H1 (cell line): ENCODE results near the gene SYPL1. TPM values are rescaled to one million over a fixed set of nuclear protein-coding genes. Genes with fewer than 3 reads are reported as not detected.

Experiments
- CTCF ChIA-PET: fragments of 300-600 bp; sonication (Branson Sonifier 250); formaldehyde crosslinking; loops from one replicate; lab custom pipeline; 2021; ENCODE audit not compliant: partially characterized antibody; lab: Charles Lee
- POLR2A ChIA-PET: fragments of 300-600 bp; sonication (Branson Sonifier 250); formaldehyde crosslinking; loops from one replicate; lab custom pipeline; 2021; ENCODE audit warnings: inconsistent platforms; ENCODE audit not compliant: partially characterized antibody; lab: Charles Lee
- DNase-seq, 2 experiments: peaks; one replicate each; pipeline versions ENCODE4 v3.0.0 to v3.0.0-alpha.2; 2010 to 2022; ENCODE audit warnings: low spot score in 2 of 2, low read depth in 1 of 2, mixed read lengths in 1 of 2
- FAIRE-seq: peaks from 2 replicates; lab custom pipeline; 2011; peaks lifted over from hg19 to GRCh38; lab: Jason Lieb, UNC
- H2AFZ ChIP-seq: 2 replicates; pipeline ENCODE4 v1.8.1; 2012; ENCODE audit warnings: low read length, inconsistent platforms
- H2AK5ac ChIP-seq: 2 replicates; pipeline ENCODE4 v1.6.1; 2013; ENCODE audit warnings: low read depth, low read length
- H2BK120ac ChIP-seq: replicated peaks from 2 replicates; pipeline ENCODE3; 2013; ENCODE audit warnings: low read depth, low read length, inconsistent platforms
- H2BK12ac ChIP-seq: 2 replicates; pipeline ENCODE4 v1.6.1; 2013; ENCODE audit warnings: low read depth, low read length
- H2BK15ac ChIP-seq: 2 replicates; pipeline ENCODE4 v1.6.1; 2013; ENCODE audit warnings: low read length
- H2BK20ac ChIP-seq: 2 replicates; pipeline ENCODE4 v1.6.1; 2013; ENCODE audit warnings: low read length
- H2BK5ac ChIP-seq: 2 replicates; pipeline ENCODE4 v1.6.1; 2013; ENCODE audit warnings: low read depth, low read length
- H3K14ac ChIP-seq: 2 replicates; pipeline ENCODE4 v1.6.1; 2013; ENCODE audit warnings: inconsistent platforms; ENCODE audit not compliant: insufficient read length
- H3K18ac ChIP-seq: 2 replicates; pipeline ENCODE4 v1.6.1; 2013; ENCODE audit warnings: low read length; ENCODE audit errors: extremely low read depth
- H3K23ac ChIP-seq: 2 replicates; pipeline ENCODE4 v1.6.1; 2013; ENCODE audit warnings: inconsistent platforms; ENCODE audit not compliant: insufficient read length
- H3K23me2 ChIP-seq: 2 replicates; pipeline ENCODE4 v1.6.1; 2013; ENCODE audit warnings: low read depth, low read length
- H3K27ac ChIP-seq: 2 replicates; pipeline ENCODE4 v1.6.1; 2011; ENCODE audit warnings: low read depth, low read length, inconsistent platforms
- H3K27me3 ChIP-seq, 4 experiments: replicated peaks in 1 of 4; 1 replicate in 1 of 4; 2 replicates in 3 of 4; pipeline versions ENCODE4 v1.6.1 to v1.8.1; 2011 to 2013; ENCODE audit warnings: low read length in 3 of 4, mild to moderate bottlenecking in 3 of 4, inconsistent platforms in 2 of 4, mixed read lengths in 2 of 4, moderate library complexity in 1 of 4; ENCODE audit not compliant: control insufficient read depth in 3 of 4, insufficient read depth in 3 of 4; ENCODE audit errors: extremely low read depth in 1 of 4
- H3K36me3 ChIP-seq, 4 experiments: 2 replicates each; pipeline versions ENCODE4 v1.6.1 to v1.8.1; 2011 to 2013; ENCODE audit warnings: mild to moderate bottlenecking in 4 of 4, low read length in 3 of 4, moderate library complexity in 2 of 4, control low read depth in 1 of 4, inconsistent platforms in 1 of 4; ENCODE audit not compliant: insufficient read depth in 4 of 4, control insufficient read depth in 2 of 4
- H3K4ac ChIP-seq: replicated peaks from 2 replicates; pipeline ENCODE3; 2013; ENCODE audit warnings: low read length, low read depth, mixed read lengths, inconsistent platforms; ENCODE audit not compliant: insufficient read length
- H3K4me1 ChIP-seq, 4 experiments: replicated peaks in 1 of 4; 1 replicate in 1 of 4; 2 replicates in 3 of 4; pipeline versions ENCODE4 v1.6.1 to v1.8.1; 2011 to 2013; ENCODE audit warnings: low read length in 3 of 4, inconsistent platforms in 2 of 4, mixed read lengths in 1 of 4; ENCODE audit not compliant: insufficient read depth in 4 of 4, control insufficient read depth in 3 of 4
- H3K4me2 ChIP-seq, 2 experiments: 2 replicates each; pipeline versions ENCODE4 v1.6.1 to v1.8.1; 2011 to 2013; ENCODE audit warnings: low read depth in 2 of 2, low read length in 2 of 2, control low read depth in 1 of 2, inconsistent platforms in 1 of 2, mild to moderate bottlenecking in 1 of 2; ENCODE audit not compliant: insufficient read depth in 1 of 2
- H3K4me3 ChIP-seq, 4 experiments: fragments of 200-600, 300-600 bp in 1 of 4; sonication (generic), shearing (Covaris generic), sonication (Bioruptor Twin) in 1 of 4; 2 replicates each; pipeline versions ENCODE4 v1.5.1 to v1.8.1; 2011 to 2016; ENCODE audit warnings: low read length in 4 of 4, low read depth in 3 of 4, control low read depth in 2 of 4, inconsistent platforms in 2 of 4, mild to moderate bottlenecking in 2 of 4, mixed read lengths in 1 of 4, moderate library complexity in 1 of 4; ENCODE audit not compliant: insufficient read depth in 2 of 4; ENCODE audit errors: extremely low read depth in 1 of 4
- H3K56ac ChIP-seq: replicated peaks from 2 replicates; pipeline ENCODE3; 2013; ENCODE audit warnings: low read depth, mild to moderate bottlenecking, mixed read lengths, low read length, inconsistent platforms; ENCODE audit not compliant: insufficient read length
- H3K79me1 ChIP-seq: 2 replicates; pipeline ENCODE4 v1.6.1; 2013; ENCODE audit warnings: low read depth, low read length, control low read depth
- H3K79me2 ChIP-seq, 2 experiments: 2 replicates each; pipeline versions ENCODE4 v1.6.1 to v1.8.1; 2012 to 2013; ENCODE audit warnings: low read length in 2 of 2, mild to moderate bottlenecking in 2 of 2, inconsistent platforms in 1 of 2; ENCODE audit not compliant: insufficient read depth in 2 of 2, control insufficient read depth in 1 of 2
- H3K9ac ChIP-seq, 4 experiments: replicated peaks in 1 of 4; 1 replicate in 1 of 4; 2 replicates in 3 of 4; pipeline versions ENCODE4 v1.6.1 to v1.8.1; 2011 to 2013; ENCODE audit warnings: low read depth in 3 of 4, low read length in 3 of 4, control low read depth in 2 of 4, mild to moderate bottlenecking in 2 of 4, moderate library complexity in 2 of 4, inconsistent platforms in 1 of 4; ENCODE audit errors: extremely low read depth in 1 of 4
- H3K9me3 ChIP-seq, 2 experiments: 2 replicates each; pipeline versions ENCODE4 v1.6.1 to v1.8.1; 2012 to 2013; ENCODE audit warnings: mild to moderate bottlenecking in 2 of 2, moderate library complexity in 2 of 2, control low read depth in 1 of 2, inconsistent platforms in 1 of 2, low read depth in 1 of 2, low read length in 1 of 2, mixed read lengths in 1 of 2; ENCODE audit not compliant: insufficient read depth in 2 of 2
- H4K20me1 ChIP-seq, 2 experiments: replicated peaks in 1 of 2; 2 replicates each; pipeline versions ENCODE3 to v1.8.1; 2011 to 2013; ENCODE audit warnings: inconsistent platforms in 2 of 2, low read length in 2 of 2, mild to moderate bottlenecking in 1 of 2; ENCODE audit not compliant: insufficient read depth in 2 of 2, control insufficient read depth in 1 of 2
- H4K5ac ChIP-seq: 2 replicates; pipeline ENCODE4 v1.6.1; 2013; ENCODE audit warnings: low read length, low read depth, mixed read lengths, inconsistent platforms; ENCODE audit not compliant: insufficient read length
- H4K8ac ChIP-seq: 2 replicates; pipeline ENCODE4 v1.8.0; 2013; ENCODE audit warnings: mild to moderate bottlenecking, moderate library complexity, low read length, inconsistent platforms; ENCODE audit not compliant: insufficient read depth; ENCODE audit errors: extremely low read depth
- H4K91ac ChIP-seq: replicated peaks from 2 replicates; pipeline ENCODE3; 2013; ENCODE audit warnings: low read length, mixed read lengths, inconsistent platforms; ENCODE audit not compliant: insufficient read length
- ASH2L ChIP-seq: fragments of 200-600, 300-600 bp; sonication (generic); IDR thresholded peaks from one replicate; pipeline ENCODE4 v1.7.1; 2017; ENCODE audit warnings: low read length
- CTBP2 ChIP-seq: IDR thresholded peaks from 2 replicates; pipeline ENCODE4 v1.7.0; 2011; ENCODE audit warnings: borderline replicate concordance, mild to moderate bottlenecking, moderate library complexity, mixed read lengths, low read length; ENCODE audit not compliant: insufficient read depth, insufficient read length
- EP300 ChIP-seq, 2 experiments: IDR thresholded peaks; 1 replicate in 1 of 2; 2 replicates in 1 of 2; pipeline ENCODE4 v1.6.1; 2011 to 2012; ENCODE audit warnings: low read depth in 2 of 2, low read length in 2 of 2, mild to moderate bottlenecking in 2 of 2, borderline replicate concordance in 1 of 2, inconsistent platforms in 1 of 2, moderate library complexity in 1 of 2
- GABPA ChIP-seq: IDR thresholded peaks from 2 replicates; pipeline ENCODE4 v1.6.1; 2011; ENCODE audit warnings: mild to moderate bottlenecking, low read length, moderate library complexity, borderline replicate concordance; ENCODE audit not compliant: insufficient read depth
- POU5F1 ChIP-seq: IDR thresholded peaks from 2 replicates; pipeline ENCODE4 v1.6.1; 2011; ENCODE audit warnings: low read depth, mild to moderate bottlenecking, low read length, moderate library complexity
- RNF2 ChIP-seq: fragments of 200-900, 300-1000 bp; sonication (generic); IDR thresholded peaks from 2 replicates; pipeline ENCODE4 v1.7.1; 2016; ENCODE audit warnings: borderline replicate concordance, low read depth, mild to moderate bottlenecking, antibody characterized with exemption, low read length; ENCODE audit not compliant: poor library complexity, severe bottlenecking; ENCODE audit errors: missing control alignments
- SP4 ChIP-seq: IDR thresholded peaks from 2 replicates; pipeline ENCODE4 v1.6.1; 2012; ENCODE audit warnings: low read length, inconsistent platforms
- TAF1 ChIP-seq: IDR thresholded peaks from 2 replicates; pipeline ENCODE4 v1.6.1; 2011; ENCODE audit warnings: mild to moderate bottlenecking, low read depth, low read length
- TBP ChIP-seq: IDR thresholded peaks from 2 replicates; pipeline ENCODE4 v1.6.1; 2011; ENCODE audit warnings: low read depth, low read length, improper control_type of control experiment
- WGBS, 2 experiments: shearing (Covaris generic) in 1 of 2; methylation state at CpG; one replicate each; pipeline versions ENCODE4 v1.1.6 to v1.1.7; 2013 to 2015; ENCODE audit warnings: low lambda C conversion rate in 2 of 2, mixed read lengths in 2 of 2, inconsistent platforms in 1 of 2, low coverage in 1 of 2, missing lambda C conversion rate in 1 of 2; ENCODE audit not compliant: insufficient replicate concordance in 2 of 2, insufficient coverage in 1 of 2, insufficient read length in 1 of 2; ENCODE audit errors: extremely low coverage in 1 of 2, missing lambda C conversion rate in 1 of 2; 5-methylcytosine and 5-hydroxymethylcytosine counted together
- polyA plus RNA-seq, 7 experiments: library from polyadenylated mRNA; depleted of rRNA in 3 of 7; stranded (reverse) in 5 of 7; unstranded in 2 of 7; fragments of >200 nt in 5 of 7; fragments of 200-250 nt in 2 of 7; gene quantifications; 1 replicate in 5 of 7; 2 replicates in 1 of 7; 4 replicates in 1 of 7; pipeline versions ENCODE4 v1.2.1 to v1.2.3, GENCODE V29; 2011 to 2013; ENCODE audit warnings: missing spikeins in 2 of 7, mixed read lengths in 2 of 7
- total RNA-seq: library from RNA; stranded (reverse); fragmentation: NEBNext Ultra II Directional; extraction: Animal tissue kit (Norgen Biotek cat#: 25700); gene quantifications from 2 replicates; pipeline ENCODE4 v1.2.1, GENCODE V29; 2021
- TF ChIP-seq, protein P1 (sequence below): IDR thresholded peaks from 2 replicates; pipeline ENCODE4 v1.6.1; 2011; ENCODE audit warnings: low read length, improper control_type of control experiment

Gene SYPL1
- total and polyA plus RNA-seq, 2 of the 8 experiments (the other 6 are each of a cell fraction or from before 2014, with no cell fraction given): 44.9 to 57.7 TPM

DNA sequence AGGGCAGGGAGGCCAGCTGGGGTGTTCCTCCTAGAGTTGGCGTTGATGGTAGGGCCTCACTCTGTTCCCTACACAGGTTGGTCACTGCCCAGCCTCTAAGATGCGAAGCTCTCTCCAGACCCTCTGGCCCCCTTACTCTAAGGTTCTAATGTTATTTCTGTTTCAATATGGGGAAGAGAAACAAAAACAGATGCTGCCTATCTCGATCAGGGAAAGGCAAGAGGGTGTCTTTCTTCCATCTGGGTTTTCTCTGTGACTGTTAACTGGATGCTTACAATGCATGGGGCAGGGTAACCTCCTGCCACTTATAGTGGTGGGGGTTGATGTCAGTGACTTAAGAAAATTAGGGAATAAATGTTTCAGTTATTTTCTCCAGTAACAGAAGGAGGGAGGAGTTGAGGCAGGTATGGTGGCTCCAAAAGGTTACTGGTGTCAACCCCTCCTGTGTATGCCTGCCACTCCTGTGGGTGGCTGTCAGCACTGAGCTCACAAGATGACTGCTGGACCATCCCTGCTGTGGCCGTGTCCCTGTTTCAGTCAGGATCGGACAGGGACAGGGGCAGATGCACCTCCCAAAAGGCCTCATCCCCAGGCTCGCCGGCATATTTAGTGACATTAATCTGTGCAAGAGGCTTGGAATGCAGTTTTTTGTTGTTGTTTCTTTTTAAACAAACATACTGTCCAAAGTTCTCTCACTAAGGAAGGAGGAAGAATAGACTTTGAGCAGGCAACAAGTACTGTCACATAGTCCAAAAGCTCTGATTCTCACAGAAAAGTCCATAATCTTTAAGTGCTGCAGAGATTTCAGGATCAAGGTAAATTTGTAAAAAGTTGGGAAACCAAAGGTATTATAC is 39.6 kb upstream of the SYPL1 start:
- H3K79me2 ChIP-seq: no peaks in the 10 kb centered on the region
- H2BK5ac ChIP-seq: no peak overlapping the region
- H3K56ac ChIP-seq: no peak overlapping the region
- no peak overlapping the region for H2BK120ac ChIP-seq
- H4K91ac ChIP-seq: no peak overlapping the region
- H4K20me1 ChIP-seq: no peaks in the 10 kb centered on the region
- DNase-seq (no peak), FAIRE-seq (no peak)
- no peak overlapping the region for H3K4me3 ChIP-seq
- 90% methylated on average over 7 of the region's 7 CpGs; no CpG with 5 or more reads in 1 of the 2 experiments for WGBS, 2 experiments
- no peak overlapping the region for H4K8ac ChIP-seq
- ChIA-PET POLR2A (no interaction called here), CTCF (interaction anchor here (0.7 to 9.5 kb wide), 13 partner anchors 11 to 438 kb away, joined by 3 to 154 read pairs (median 4); no protein-coding TSS in a partner anchor)
- no peak overlapping the region for H3K4ac ChIP-seq
- H2BK12ac ChIP-seq: no peak overlapping the region
- no peaks in the 10 kb centered on the region; a peak in 1 of 7 replicates for H3K4me1 ChIP-seq
- no peak overlapping the region for H3K4me2 ChIP-seq
- H3K23ac ChIP-seq: no peak overlapping the region
- no peak overlapping the region for H3K9ac ChIP-seq
- H3K9me3 ChIP-seq: no peaks in the 10 kb centered on the region
- H2AFZ ChIP-seq: no peak overlapping the region
- H3K23me2 ChIP-seq: no peaks in the 10 kb centered on the region
- H4K5ac ChIP-seq: no peak overlapping the region
- no peaks in the 10 kb centered on the region for H3K36me3 ChIP-seq
- no peaks in the 10 kb centered on the region for H3K79me1 ChIP-seq
- H2BK15ac ChIP-seq: no peak overlapping the region
- H2AK5ac ChIP-seq: no peak overlapping the region
- H2BK20ac ChIP-seq: no peak overlapping the region
- no peak overlapping the region for H3K14ac ChIP-seq
- no peak overlapping the region for H3K27ac ChIP-seq
- H3K18ac ChIP-seq: no peak overlapping the region
- H3K27me3 ChIP-seq: no peaks in the 10 kb centered on the region
- TF ChIP-seq POU5F1 (no peak), SP4 (no peak), ASH2L (no peak), RNF2 (no peak), GABPA (no peak), TBP (no peak), CTBP2 (no peak), EP300 (IDR thresholded peaks at IDR 0.05; ENCODE audit: borderline replicate concordance in 1 of 2, low read depth in 2 of 2, low read length in 2 of 2) (no peak), TAF1 (no peak)
- TF ChIP-seq, protein P1, sequence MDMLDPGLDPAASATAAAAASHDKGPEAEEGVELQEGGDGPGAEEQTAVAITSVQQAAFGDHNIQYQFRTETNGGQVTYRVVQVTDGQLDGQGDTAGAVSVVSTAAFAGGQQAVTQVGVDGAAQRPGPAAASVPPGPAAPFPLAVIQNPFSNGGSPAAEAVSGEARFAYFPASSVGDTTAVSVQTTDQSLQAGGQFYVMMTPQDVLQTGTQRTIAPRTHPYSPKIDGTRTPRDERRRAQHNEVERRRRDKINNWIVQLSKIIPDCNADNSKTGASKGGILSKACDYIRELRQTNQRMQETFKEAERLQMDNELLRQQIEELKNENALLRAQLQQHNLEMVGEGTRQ: no peak
